Omental fat pad (tissue), 4 donors: ENCODE data around the gene ALDOC. TPM values are rescaled to one million over a fixed set of nuclear protein-coding genes. Genes with fewer than 3 reads are reported as not detected.

ENCODE experiments used
- ATAC-seq: fragments of 150-250 bp; one replicate; pipeline ENCODE4 v1.9.1; 2016; ENCODE audit warnings: mild to moderate bottlenecking, moderate library complexity; ENCODE audit not compliant: low FRiP score
- DNase-seq: peaks from one replicate; pipeline ENCODE4 v3.0.0-alpha.2; 2019; ENCODE audit warnings: low spot score
- total RNA-seq, 4 donors: library from RNA; depleted of rRNA; stranded (reverse); fragments of >200 nt; gene quantifications; one replicate each; pipeline ENCODE4 v1.1.0, GENCODE V29; 2016
- TF ChIP-seq, protein P1 (sequence below), 3 donors: fragments of 450-650 bp; IDR thresholded peaks; one replicate each; pipeline ENCODE4 v1.5.1; 2016 to 2017; ENCODE audit warnings: antibody characterized with exemption in 3 of 3, mild to moderate bottlenecking in 3 of 3, moderate library complexity in 2 of 3

ALDOC gene
- total RNA-seq, 4 donors from 2014 or later = 17.3 to 83.0 (median 33.6) TPM

DNA sequence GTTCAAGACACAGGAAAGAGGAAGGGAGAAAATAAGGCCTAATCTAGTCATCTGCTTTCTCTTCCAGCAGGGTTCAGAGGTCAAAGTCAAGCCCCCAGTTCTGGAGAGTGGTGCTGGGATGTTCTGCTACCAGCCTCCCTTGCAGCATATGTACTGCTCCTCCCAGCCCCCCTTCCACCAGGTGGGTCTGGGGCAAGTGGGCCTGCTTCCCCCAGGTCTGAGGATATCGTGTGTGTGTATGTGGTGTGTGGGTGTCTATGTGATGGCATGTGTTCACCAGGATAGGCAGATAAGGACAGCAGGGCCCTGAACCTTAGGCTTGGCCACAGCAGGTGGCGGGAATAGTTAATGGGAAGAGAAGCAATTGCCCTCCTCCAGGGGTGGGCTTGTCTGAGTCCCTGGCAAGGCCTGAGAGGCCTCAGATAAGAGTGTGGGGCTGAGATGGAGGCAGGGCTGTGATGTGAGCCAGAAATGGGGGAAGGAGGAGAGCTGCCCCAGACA, 49.5 kb downstream of the ALDOC start:
- ATAC-seq (no peak), DNase-seq (no peak)
- TF ChIP-seq, protein P1, sequence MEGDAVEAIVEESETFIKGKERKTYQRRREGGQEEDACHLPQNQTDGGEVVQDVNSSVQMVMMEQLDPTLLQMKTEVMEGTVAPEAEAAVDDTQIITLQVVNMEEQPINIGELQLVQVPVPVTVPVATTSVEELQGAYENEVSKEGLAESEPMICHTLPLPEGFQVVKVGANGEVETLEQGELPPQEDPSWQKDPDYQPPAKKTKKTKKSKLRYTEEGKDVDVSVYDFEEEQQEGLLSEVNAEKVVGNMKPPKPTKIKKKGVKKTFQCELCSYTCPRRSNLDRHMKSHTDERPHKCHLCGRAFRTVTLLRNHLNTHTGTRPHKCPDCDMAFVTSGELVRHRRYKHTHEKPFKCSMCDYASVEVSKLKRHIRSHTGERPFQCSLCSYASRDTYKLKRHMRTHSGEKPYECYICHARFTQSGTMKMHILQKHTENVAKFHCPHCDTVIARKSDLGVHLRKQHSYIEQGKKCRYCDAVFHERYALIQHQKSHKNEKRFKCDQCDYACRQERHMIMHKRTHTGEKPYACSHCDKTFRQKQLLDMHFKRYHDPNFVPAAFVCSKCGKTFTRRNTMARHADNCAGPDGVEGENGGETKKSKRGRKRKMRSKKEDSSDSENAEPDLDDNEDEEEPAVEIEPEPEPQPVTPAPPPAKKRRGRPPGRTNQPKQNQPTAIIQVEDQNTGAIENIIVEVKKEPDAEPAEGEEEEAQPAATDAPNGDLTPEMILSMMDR (IDR thresholded peaks at IDR 0.05) = no peak

DNA sequence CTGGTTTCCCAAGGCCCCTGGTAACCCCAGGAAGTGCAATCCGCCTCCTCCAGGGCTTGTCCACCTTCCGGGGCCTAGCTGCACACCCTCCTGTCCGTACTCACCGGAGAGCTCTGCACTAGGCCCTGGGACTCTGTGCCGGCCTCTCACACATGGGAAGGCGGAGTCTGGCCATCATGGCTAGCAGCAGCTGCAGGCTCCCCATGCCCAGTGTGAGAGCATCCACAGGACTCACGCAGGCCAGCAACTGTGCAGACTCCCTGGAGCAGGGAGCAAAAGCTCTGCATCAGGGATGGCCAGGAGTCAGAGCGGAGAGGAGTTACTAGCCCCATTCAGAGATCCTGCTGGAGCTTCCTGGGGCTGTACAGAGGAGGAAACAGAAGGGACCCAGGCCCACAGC, 50.3 kb downstream of the ALDOC start:
- DNase-seq (no peak), ATAC-seq (no peak)
- TF ChIP-seq, protein P1 (IDR thresholded peaks at IDR 0.05) = no peak

DNA sequence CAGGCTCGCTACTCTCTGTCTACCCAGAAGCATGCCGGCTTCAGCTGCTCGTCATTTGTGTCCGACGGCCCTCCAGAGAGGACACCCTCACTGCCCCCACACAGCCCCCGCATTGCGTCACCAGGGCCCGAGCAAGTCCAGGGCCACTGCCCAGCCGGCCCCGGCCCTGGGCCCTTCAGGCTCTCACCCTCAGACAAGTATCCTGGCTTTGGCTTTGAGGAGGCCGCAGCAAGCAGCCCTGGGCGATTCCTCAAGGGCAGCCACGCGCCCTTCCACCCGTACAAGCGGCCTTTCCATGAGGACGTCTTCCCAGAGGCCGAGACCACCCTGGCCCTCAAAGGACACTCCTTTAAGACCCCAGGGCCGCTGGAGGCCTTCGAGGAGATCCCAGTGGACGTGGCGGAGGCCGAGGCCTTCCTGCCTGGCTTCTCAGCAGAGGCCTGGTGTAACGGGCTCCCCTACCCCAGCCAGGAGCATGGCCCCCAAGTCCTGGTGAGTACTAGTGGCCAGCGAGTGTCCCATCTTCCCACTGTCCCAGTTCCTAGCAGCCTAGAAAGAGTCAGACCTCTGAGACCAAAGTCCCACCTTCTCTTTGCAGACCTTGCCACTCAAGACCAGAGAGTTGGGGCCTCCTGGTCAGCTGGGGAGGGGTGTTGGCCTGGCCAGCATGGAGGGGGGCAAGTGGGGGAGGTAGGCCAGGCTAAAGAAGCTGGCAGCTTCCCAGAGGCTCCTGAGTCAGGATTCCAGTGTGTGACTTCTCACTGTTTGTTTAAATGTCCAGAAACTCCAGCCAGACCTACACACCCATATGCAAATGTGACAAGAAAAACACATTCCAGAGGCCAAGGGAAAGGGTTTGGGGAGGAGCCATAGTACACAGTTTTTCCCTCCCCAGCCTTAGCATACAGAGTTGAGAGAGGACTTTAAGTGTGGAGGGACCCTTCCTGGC, 51.9 kb downstream of the ALDOC start:
- no peak for DNase-seq
- no peak for ATAC-seq
- TF ChIP-seq, protein P1 (IDR thresholded peaks at IDR 0.05) = no peak

DNA sequence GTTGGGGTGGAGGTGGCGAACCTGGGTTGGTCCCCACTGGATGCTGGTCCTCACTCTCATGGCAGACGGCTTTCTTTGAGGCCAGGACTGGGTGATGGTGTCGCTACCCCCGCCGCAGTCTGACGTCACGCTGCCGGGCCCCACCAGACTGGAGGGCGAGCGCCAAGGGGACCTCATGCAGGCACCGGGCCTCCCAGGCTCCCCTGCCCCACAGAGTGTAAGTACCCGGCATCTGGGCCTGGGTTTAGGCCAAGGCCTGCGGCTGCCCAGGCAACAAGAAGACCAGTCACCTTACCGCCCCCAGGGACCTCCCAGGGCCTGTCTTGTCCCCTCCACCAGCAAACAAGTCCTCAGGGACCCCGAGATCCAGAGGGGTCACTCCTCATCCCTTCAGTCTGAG, 52.8 kb downstream of the ALDOC start:
- DNase-seq (no peak), ATAC-seq (no peak)

DNA sequence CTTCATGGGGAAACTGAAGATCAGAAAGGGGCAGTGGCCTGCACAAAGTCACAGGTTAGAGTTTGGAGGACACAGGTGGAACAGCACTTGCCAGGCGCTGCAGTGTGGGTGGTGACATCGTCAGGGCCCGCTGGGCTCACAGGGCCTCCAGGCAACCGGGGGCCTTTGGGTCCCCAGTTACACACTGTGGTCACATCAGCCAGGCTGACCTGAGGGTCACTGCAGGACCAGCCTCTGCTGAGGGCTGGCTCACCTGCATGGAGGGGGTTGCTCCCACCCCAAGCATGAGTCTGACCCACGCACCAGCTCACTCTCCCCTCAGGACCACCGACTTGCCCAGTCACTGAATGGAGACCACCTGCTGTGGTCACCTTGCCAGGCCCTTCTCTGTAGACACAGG, 53.5 kb downstream of the ALDOC start:
- ATAC-seq (no peak), DNase-seq (no peak)
- TF ChIP-seq, protein P1 (IDR thresholded peaks at IDR 0.05) = no peak

More for the DNA sequence above, 52.8 kb downstream of the ALDOC start:
- TF ChIP-seq, protein P1 (IDR thresholded peaks at IDR 0.05) = no peak

Other genes with a start within 250 kb of the ALDOC start
- gene IFT20, start 241.4 kb downstream of the ALDOC start, total RNA-seq = 10 to 100 TPM; 28.8 to 36.0 (median 35.0) TPM
- 10 to 100 TPM; 28.7 to 50.4 (median 40.4) TPM for gene TNFAIP1, start 241.1 kb downstream of the ALDOC start, total RNA-seq
- gene POLDIP2, start 219.4 kb downstream of the ALDOC start, total RNA-seq = 10 to 100 TPM; 62.7 to 86.0 (median 72.4) TPM
- gene SEBOX, start 211.7 kb downstream of the ALDOC start, total RNA-seq = not detected
- 10 to 100 TPM in 2 of 4 donors, 1 to 10 TPM in 2; 3.2 to 82.4 (median 14.7) TPM for gene VTN, start 206.6 kb downstream of the ALDOC start, total RNA-seq
- 10 to 100 TPM in 3 of 4 donors, 1 to 10 TPM in 1; 8.5 to 13.1 (median 12.3) TPM for gene SARM1, start 205.2 kb downstream of the ALDOC start, total RNA-seq
- gene SLC46A1, start 170.7 kb downstream of the ALDOC start, total RNA-seq = 10 to 100 TPM; 11.3 to 16.9 (median 12.9) TPM
- not detected for gene SLC13A2, start 103.3 kb downstream of the ALDOC start, total RNA-seq
- gene FOXN1, start 70.5 kb downstream of the ALDOC start, total RNA-seq = not detected
- 10 to 100 TPM; 16.8 to 32.6 (median 24.6) TPM for gene UNC119, start 24.3 kb downstream of the ALDOC start, total RNA-seq
- gene PIGS, start 5.4 kb downstream of the ALDOC start, total RNA-seq = 10 to 100 TPM; 33.1 to 55.5 (median 45.2) TPM
- gene SPAG5, start 22.1 kb upstream of the ALDOC start, total RNA-seq = 10 to 100 TPM in 1 of 4 donors, 1 to 10 TPM in 2, under 1 TPM in 1; 0.50 to 12.0 (median 4.5) TPM
- 10 to 100 TPM in 1 of 4 donors, 1 to 10 TPM in 3; 3.6 to 10.6 (median 8.0) TPM for gene RSKR, start 37.3 kb upstream of the ALDOC start, total RNA-seq
- gene BLTP2, start 68.3 kb upstream of the ALDOC start, total RNA-seq = 100 to 1,000 TPM; 113 to 141 (median 121) TPM
- gene SDF2, start 85.0 kb upstream of the ALDOC start, total RNA-seq = 10 to 100 TPM; 38.2 to 44.4 (median 41.5) TPM
- gene SUPT6H, start 85.3 kb upstream of the ALDOC start, total RNA-seq = 10 to 100 TPM; 51.9 to 98.8 (median 63.1) TPM
- gene PROCA1, start 135.0 kb upstream of the ALDOC start, total RNA-seq = 1 to 10 TPM; 1.2 to 6.0 (median 1.8) TPM
- 100 to 1,000 TPM in 2 of 4 donors, 10 to 100 TPM in 2; 90.4 to 112 (median 101) TPM for gene RAB34, start 141.0 kb upstream of the ALDOC start, total RNA-seq
- 100 to 1,000 TPM; 568 to 719 (median 636) TPM for gene RPL23A, start 143.1 kb upstream of the ALDOC start, total RNA-seq
- 1 to 10 TPM in 3 of 4 donors, not detected in 1; 2.1 to 5.2 (median 3.6) TPM for gene TLCD1, start 149.3 kb upstream of the ALDOC start, total RNA-seq
- gene NEK8, start 151.9 kb upstream of the ALDOC start, total RNA-seq = 1 to 10 TPM; 1.9 to 3.4 (median 2.5) TPM
- 10 to 100 TPM in 2 of 4 donors, 1 to 10 TPM in 2; 8.4 to 66.7 (median 30.7) TPM for gene TRAF4, start 167.1 kb upstream of the ALDOC start, total RNA-seq